GM23338 (cell line): ENCODE measurements around the gene ADAMTS17.

Source experiments
- CREB1 ChIP-seq: fragments of 250-450 bp; sonication (Bioruptor Pico); IDR thresholded peaks from 2 replicates; pipeline ENCODE4 v1.5.0; 2020; ENCODE audit warnings: low read depth, mild to moderate bottlenecking, moderate library complexity
- EZH2 ChIP-seq: fragments of 200-600 bp; sonication (generic); IDR thresholded peaks from one replicate; pipeline ENCODE4 v1.8.0; 2017; ENCODE audit warnings: antibody characterized with exemption, mild to moderate bottlenecking, low read depth; ENCODE audit not compliant: unreplicated experiment
- EZH2phosphoT487 ChIP-seq: fragments of 200-600 bp; sonication (generic); IDR thresholded peaks from one replicate; pipeline ENCODE4 v1.8.1; 2018; ENCODE audit warnings: antibody characterized with exemption; ENCODE audit not compliant: unreplicated experiment
- JUNB ChIP-seq: IDR thresholded peaks from one replicate; pipeline ENCODE4 v1.6.1; 2016; ENCODE audit warnings: antibody characterized with exemption; ENCODE audit not compliant: unreplicated experiment
- NANOG ChIP-seq: IDR thresholded peaks from 2 replicates; pipeline ENCODE4 v1.6.1; 2016; ENCODE audit warnings: antibody characterized with exemption, borderline replicate concordance
- POLR2AphosphoS5 ChIP-seq: IDR thresholded peaks from 2 replicates; pipeline ENCODE4 v1.6.1; 2016; ENCODE audit warnings: antibody characterized with exemption, low read depth
- STAT1 ChIP-seq: IDR thresholded peaks from one replicate; pipeline ENCODE4 v1.6.1; 2016; ENCODE audit warnings: antibody characterized with exemption; ENCODE audit not compliant: unreplicated experiment
- ZNF331 ChIP-seq: fragments of 250-450 bp; sonication (Bioruptor Pico); IDR thresholded peaks from 2 replicates; pipeline ENCODE4 v1.5.0; 2020; ENCODE audit warnings: low read depth, mild to moderate bottlenecking, moderate library complexity
- TF ChIP-seq, protein P1 (sequence below), 2 experiments: fragments of 200-600 bp in 1 of 2; sonication (generic) in 1 of 2; conservative IDR thresholded peaks; 2 replicates each; pipeline versions ENCODE4 v1.5.1 to v1.6.1; 2016 to 2017; ENCODE audit warnings: antibody characterized with exemption in 2 of 2, low read depth in 2 of 2, mild to moderate bottlenecking in 2 of 2, moderate library complexity in 1 of 2
- TF ChIP-seq, protein P2 (sequence below): IDR thresholded peaks from one replicate; pipeline ENCODE4 v1.6.1; 2018; ENCODE audit warnings: antibody characterized with exemption; ENCODE audit not compliant: unreplicated experiment

DNA sequence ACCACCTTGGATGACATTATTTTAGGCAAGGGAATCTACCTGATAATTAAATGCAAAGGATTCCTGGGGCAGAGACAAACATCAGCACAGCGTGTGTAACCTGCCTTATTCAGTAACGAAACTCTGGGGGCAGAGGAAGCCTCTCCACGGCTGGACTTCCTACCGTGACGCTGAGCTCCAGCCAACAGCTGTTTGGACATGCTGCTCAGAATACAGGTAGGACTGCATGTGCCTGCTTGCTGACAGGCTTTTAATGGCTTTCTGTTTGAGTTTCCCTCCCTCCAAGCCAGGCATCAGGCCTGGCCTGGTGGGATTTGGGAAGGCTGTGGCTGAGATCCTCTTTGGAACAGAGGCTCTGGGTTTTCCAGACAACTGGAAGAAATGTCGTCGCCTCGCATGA, 150.6 kb downstream of the ADAMTS17 start:
- TF ChIP-seq, protein P1, sequence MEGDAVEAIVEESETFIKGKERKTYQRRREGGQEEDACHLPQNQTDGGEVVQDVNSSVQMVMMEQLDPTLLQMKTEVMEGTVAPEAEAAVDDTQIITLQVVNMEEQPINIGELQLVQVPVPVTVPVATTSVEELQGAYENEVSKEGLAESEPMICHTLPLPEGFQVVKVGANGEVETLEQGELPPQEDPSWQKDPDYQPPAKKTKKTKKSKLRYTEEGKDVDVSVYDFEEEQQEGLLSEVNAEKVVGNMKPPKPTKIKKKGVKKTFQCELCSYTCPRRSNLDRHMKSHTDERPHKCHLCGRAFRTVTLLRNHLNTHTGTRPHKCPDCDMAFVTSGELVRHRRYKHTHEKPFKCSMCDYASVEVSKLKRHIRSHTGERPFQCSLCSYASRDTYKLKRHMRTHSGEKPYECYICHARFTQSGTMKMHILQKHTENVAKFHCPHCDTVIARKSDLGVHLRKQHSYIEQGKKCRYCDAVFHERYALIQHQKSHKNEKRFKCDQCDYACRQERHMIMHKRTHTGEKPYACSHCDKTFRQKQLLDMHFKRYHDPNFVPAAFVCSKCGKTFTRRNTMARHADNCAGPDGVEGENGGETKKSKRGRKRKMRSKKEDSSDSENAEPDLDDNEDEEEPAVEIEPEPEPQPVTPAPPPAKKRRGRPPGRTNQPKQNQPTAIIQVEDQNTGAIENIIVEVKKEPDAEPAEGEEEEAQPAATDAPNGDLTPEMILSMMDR (conservative IDR thresholded peaks at IDR 0.05; ENCODE audit: low read depth in 2 of 2), result no peak
- TF ChIP-seq POLR2AphosphoS5 (no peak), EZH2 (no peak), CREB1 (CRISPR knock-in tag) (no peak), JUNB (no peak), EZH2phosphoT487 (no peak), NANOG (no peak), STAT1 (no peak), ZNF331 (CRISPR knock-in tag) (no peak)
- TF ChIP-seq, protein P2, sequence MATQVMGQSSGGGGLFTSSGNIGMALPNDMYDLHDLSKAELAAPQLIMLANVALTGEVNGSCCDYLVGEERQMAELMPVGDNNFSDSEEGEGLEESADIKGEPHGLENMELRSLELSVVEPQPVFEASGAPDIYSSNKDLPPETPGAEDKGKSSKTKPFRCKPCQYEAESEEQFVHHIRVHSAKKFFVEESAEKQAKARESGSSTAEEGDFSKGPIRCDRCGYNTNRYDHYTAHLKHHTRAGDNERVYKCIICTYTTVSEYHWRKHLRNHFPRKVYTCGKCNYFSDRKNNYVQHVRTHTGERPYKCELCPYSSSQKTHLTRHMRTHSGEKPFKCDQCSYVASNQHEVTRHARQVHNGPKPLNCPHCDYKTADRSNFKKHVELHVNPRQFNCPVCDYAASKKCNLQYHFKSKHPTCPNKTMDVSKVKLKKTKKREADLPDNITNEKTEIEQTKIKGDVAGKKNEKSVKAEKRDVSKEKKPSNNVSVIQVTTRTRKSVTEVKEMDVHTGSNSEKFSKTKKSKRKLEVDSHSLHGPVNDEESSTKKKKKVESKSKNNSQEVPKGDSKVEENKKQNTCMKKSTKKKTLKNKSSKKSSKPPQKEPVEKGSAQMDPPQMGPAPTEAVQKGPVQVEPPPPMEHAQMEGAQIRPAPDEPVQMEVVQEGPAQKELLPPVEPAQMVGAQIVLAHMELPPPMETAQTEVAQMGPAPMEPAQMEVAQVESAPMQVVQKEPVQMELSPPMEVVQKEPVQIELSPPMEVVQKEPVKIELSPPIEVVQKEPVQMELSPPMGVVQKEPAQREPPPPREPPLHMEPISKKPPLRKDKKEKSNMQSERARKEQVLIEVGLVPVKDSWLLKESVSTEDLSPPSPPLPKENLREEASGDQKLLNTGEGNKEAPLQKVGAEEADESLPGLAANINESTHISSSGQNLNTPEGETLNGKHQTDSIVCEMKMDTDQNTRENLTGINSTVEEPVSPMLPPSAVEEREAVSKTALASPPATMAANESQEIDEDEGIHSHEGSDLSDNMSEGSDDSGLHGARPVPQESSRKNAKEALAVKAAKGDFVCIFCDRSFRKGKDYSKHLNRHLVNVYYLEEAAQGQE, result no peak
